NT2/D1 (cell line): Measurements from ENCODE around the gene STN1.

Experiments
- DNase-seq: peaks from one replicate; pipeline ENCODE4 v3.0.0-alpha.2; 2011; ENCODE audit warnings: low read depth, low spot score
- H3K27me3 ChIP-seq: 2 replicates; pipeline ENCODE4 v1.6.0; 2011; ENCODE audit warnings: mild to moderate bottlenecking; ENCODE audit not compliant: insufficient read length, insufficient read depth
- H3K36me3 ChIP-seq: 2 replicates; pipeline ENCODE4 v1.6.1; 2011; ENCODE audit warnings: mild to moderate bottlenecking, low read length, mixed read lengths; ENCODE audit not compliant: insufficient read depth, insufficient read length
- H3K4me1 ChIP-seq: 2 replicates; pipeline ENCODE4 v1.5.1; 2011; ENCODE audit not compliant: insufficient read depth, insufficient read length
- H3K4me3 ChIP-seq: 2 replicates; pipeline ENCODE4 v1.5.1; 2011; ENCODE audit warnings: low read depth; ENCODE audit not compliant: insufficient read length
- H3K9ac ChIP-seq: 2 replicates; pipeline ENCODE4 v1.6.0; 2011; ENCODE audit warnings: low read depth; ENCODE audit not compliant: insufficient read length
- H3K9me3 ChIP-seq: 2 replicates; pipeline ENCODE4 v1.5.1; 2011; ENCODE audit warnings: mild to moderate bottlenecking, low read length; ENCODE audit not compliant: insufficient read depth
- SUZ12 ChIP-seq: IDR thresholded peaks from 2 replicates; pipeline ENCODE4 v1.6.1; 2011; ENCODE audit not compliant: insufficient read length, insufficient read depth; ENCODE audit errors: extremely low read depth
- YY1 ChIP-seq: IDR thresholded peaks from 2 replicates; pipeline ENCODE4 v1.6.1; 2011; ENCODE audit not compliant: insufficient read length, insufficient read depth
- ZNF274 ChIP-seq: IDR thresholded peaks from 2 replicates; pipeline ENCODE4 v1.6.1; 2011; ENCODE audit warnings: mild to moderate bottlenecking, low read depth, low read length

STN1 gene

GRCh38 chr10:103843045-103843444, 74.9 kb downstream of the STN1 start:
- peaks cover 11% of the 10 kb centered on the region for H3K4me1 ChIP-seq
- DNase-seq, result no peak
- no peak overlapping the region for H3K9ac ChIP-seq
- H3K4me3 ChIP-seq, result no peak overlapping the region
- no peaks in the 10 kb centered on the region for H3K36me3 ChIP-seq
- H3K9me3 ChIP-seq, result no peaks in the 10 kb centered on the region
- TF ChIP-seq SUZ12 (no peak), ZNF274 (no peak), YY1 (no peak)
- H3K27me3 ChIP-seq, result no peaks in the 10 kb centered on the region

- TF ChIP-seq YY1, result no peak
- no peak for TF ChIP-seq ZNF274
- no peak for TF ChIP-seq SUZ12
- DNase-seq, result no peak
- Histone ChIP-seq H3K4me3 (no peak overlapping the region), H3K27me3 (no peaks in the 10 kb centered on the region), H3K9me3 (no peaks in the 10 kb centered on the region), H3K9ac (no peak overlapping the region), H3K4me1 (peaks cover 11% of the 10 kb centered on the region), H3K36me3 (no peaks in the 10 kb centered on the region)
These were observed 75.4 kb downstream of the STN1 start for GRCh38 chr10:103842605-103843004.

- no peak for DNase-seq
- H3K9me3 ChIP-seq, result no peaks in the 10 kb centered on the region
- no peaks in the 10 kb centered on the region for H3K36me3 ChIP-seq
- peaks cover 11% of the 10 kb centered on the region for H3K4me1 ChIP-seq
- H3K9ac ChIP-seq, result no peak overlapping the region
- H3K27me3 ChIP-seq, result no peaks in the 10 kb centered on the region
- H3K4me3 ChIP-seq, result no peak overlapping the region
- TF ChIP-seq SUZ12 (no peak), ZNF274 (no peak), YY1 (no peak)
These were observed 76.5 kb downstream of the STN1 start for GRCh38 chr10:103841519-103841918.

- Histone ChIP-seq H3K27me3 (no peaks in the 10 kb centered on the region), H3K9me3 (no peaks in the 10 kb centered on the region), H3K36me3 (no peaks in the 10 kb centered on the region), H3K9ac (no peak overlapping the region), H3K4me1 (peaks cover 11% of the 10 kb centered on the region), H3K4me3 (no peak overlapping the region)
- no peak for DNase-seq
- no peak for TF ChIP-seq ZNF274
- no peak for TF ChIP-seq SUZ12
- no peak for TF ChIP-seq YY1
These were observed 77.3 kb downstream of the STN1 start for GRCh38 chr10:103840740-103841070.

- no peak for DNase-seq
These were observed 77.9 kb downstream of the STN1 start for GRCh38 chr10:103839872-103840739.

GRCh38 chr10:103839519-103839871, 78.5 kb downstream of the STN1 start:
- Histone ChIP-seq H3K4me1 (peaks cover 11% of the 10 kb centered on the region), H3K9ac (no peak overlapping the region), H3K9me3 (no peaks in the 10 kb centered on the region), H3K36me3 (no peaks in the 10 kb centered on the region), H3K4me3 (no peak overlapping the region), H3K27me3 (no peaks in the 10 kb centered on the region)
- no peak for TF ChIP-seq ZNF274
- no peak for DNase-seq

More at GRCh38 chr10:103839872-103840739, 77.9 kb downstream of the STN1 start:
- H3K36me3 ChIP-seq, result no peaks in the 10 kb centered on the region
- H3K9ac ChIP-seq, result no peak overlapping the region
- no peak overlapping the region for H3K4me3 ChIP-seq
- no peaks in the 10 kb centered on the region for H3K9me3 ChIP-seq
- TF ChIP-seq SUZ12 (no peak), YY1 (no peak), ZNF274 (no peak)
- no peaks in the 10 kb centered on the region for H3K27me3 ChIP-seq
- H3K4me1 ChIP-seq, result peaks cover 11% of the 10 kb centered on the region

GRCh38 chr10:103838862-103839518, 79.0 kb downstream of the STN1 start:
- Histone ChIP-seq H3K9me3 (no peaks in the 10 kb centered on the region), H3K4me1 (peaks cover 11% of the 10 kb centered on the region), H3K9ac (no peak overlapping the region), H3K27me3 (no peaks in the 10 kb centered on the region), H3K36me3 (no peaks in the 10 kb centered on the region), H3K4me3 (no peak overlapping the region)
- DNase-seq, result no peak
- TF ChIP-seq ZNF274 (no peak), YY1 (no peak), SUZ12 (no peak)
